Panc1 (cell line): ENCODE data around the gene NCAM1. TPM values are rescaled to one million over a fixed set of nuclear protein-coding genes. Genes with fewer than 3 reads are reported as not detected.

ENCODE experiments used
- ATAC-seq: fragments of 200-7000 bp; cut with Tn5 transposase; 2 replicates; pipeline ENCODE4 v1.9.1; 2020; ENCODE audit warnings: mild to moderate bottlenecking, moderate library complexity
- BruUV-seq: library from RNA; stranded (reverse); fragments of 400-500 nt; replicated peaks from 2 replicates; lab custom pipeline; 2021; lab: Mats Ljungman, UMichigan
- CTCF ChIA-PET: fragments of 300-600 bp; sonication (Branson Sonifier 250); formaldehyde crosslinking; loops from one replicate; lab custom pipeline; 2022; ENCODE audit warnings: antibody characterized with exemption; lab: Charles Lee
- POLR2A ChIA-PET: fragments of 300-600 bp; sonication (Branson Sonifier 250); formaldehyde crosslinking; loops from one replicate; lab custom pipeline; 2022; ENCODE audit warnings: antibody characterized with exemption; lab: Charles Lee
- DNase-seq: peaks from one replicate; pipeline ENCODE4 v3.0.0-alpha.2; 2010; ENCODE audit warnings: low read depth, low spot score
- H3K27ac ChIP-seq: 2 replicates; pipeline ENCODE4 v1.5.1; 2011; ENCODE audit warnings: mild to moderate bottlenecking, low read length, inconsistent platforms
- H3K27me3 ChIP-seq: fragments of 200-500 bp; sonication (Bioruptor generic); 2 replicates; pipeline ENCODE4 v1.6.0; 2014; ENCODE audit warnings: low read length, inconsistent platforms; ENCODE audit not compliant: control insufficient read depth, insufficient read depth
- H3K36me3 ChIP-seq: fragments of 200-500 bp; sonication (Bioruptor generic); 2 replicates; pipeline ENCODE4 v1.5.1; 2014; ENCODE audit warnings: inconsistent platforms, mild to moderate bottlenecking, low read length, moderate library complexity; ENCODE audit not compliant: control insufficient read depth, insufficient read depth
- H3K4me1 ChIP-seq: 2 replicates; pipeline ENCODE4 v1.5.1; 2011; ENCODE audit warnings: inconsistent platforms, mild to moderate bottlenecking, low read length, moderate library complexity; ENCODE audit not compliant: control insufficient read depth, insufficient read depth
- H3K4me3 ChIP-seq, 2 experiments: 2 replicates each; pipeline ENCODE4 v1.5.1; 2011 to 2012; ENCODE audit warnings: low read depth in 2 of 2, low read length in 2 of 2, mild to moderate bottlenecking in 2 of 2, inconsistent platforms in 1 of 2, moderate library complexity in 1 of 2
- H3K9me3 ChIP-seq: fragments of 200-500 bp; sonication (Bioruptor generic); 2 replicates; pipeline ENCODE4 v1.5.1; 2014; ENCODE audit warnings: low read depth, mild to moderate bottlenecking, inconsistent platforms, low read length, moderate library complexity; ENCODE audit not compliant: control insufficient read depth, insufficient read depth
- POLR2AphosphoS5 ChIP-seq: IDR thresholded peaks from 2 replicates; pipeline ENCODE4 v1.6.1; 2012; ENCODE audit warnings: mild to moderate bottlenecking, low read depth, low read length, moderate library complexity
- SIN3A ChIP-seq: IDR thresholded peaks from 2 replicates; pipeline ENCODE4 v1.6.1; 2012; ENCODE audit warnings: low read depth, mild to moderate bottlenecking, low read length, moderate library complexity, borderline replicate concordance; ENCODE audit not compliant: insufficient read depth
- TCF7L2 ChIP-seq: IDR thresholded peaks from 2 replicates; pipeline ENCODE4 v1.6.1; 2011; ENCODE audit warnings: mild to moderate bottlenecking, low read depth, low read length, inconsistent platforms
- in situ Hi-C: cut with HindIII; loops from 2 replicates; pipeline ENCODE4 v1.10.0; 2016; ENCODE audit warnings: low sequenced_read_pairs, low pct_unique_long_range_greater_than_20kb
- intact Hi-C: fragments of 100-400 bp; cut with micrococcal nuclease; formaldehyde crosslinking; loops from one replicate; pipeline ENCODE4 v1.10.0; 2022; ENCODE audit not compliant: unreplicated experiment
- total RNA-seq: library from RNA; stranded (reverse); gene quantifications from one replicate; pipeline ENCODE4 v1.2.1, GENCODE V29; 2021; ENCODE audit not compliant: unreplicated experiment
- TF ChIP-seq, protein P1 (sequence below): fragments of 450-650 bp; IDR thresholded peaks from 2 replicates; pipeline ENCODE4 v1.5.1; 2017; ENCODE audit warnings: mild to moderate bottlenecking
- TF ChIP-seq, protein P2 (sequence below), 2 experiments: IDR thresholded peaks; 2 replicates each; pipeline ENCODE4 v1.6.1; 2011 to 2012; ENCODE audit warnings: low read depth in 2 of 2, control low read depth in 1 of 2, low read length in 1 of 2, mild to moderate bottlenecking in 1 of 2, moderate library complexity in 1 of 2; ENCODE audit not compliant: insufficient read depth in 1 of 2

The NCAM1 gene
- total RNA-seq, 1 experiment from 2014 or later = 0.18 TPM

DNA sequence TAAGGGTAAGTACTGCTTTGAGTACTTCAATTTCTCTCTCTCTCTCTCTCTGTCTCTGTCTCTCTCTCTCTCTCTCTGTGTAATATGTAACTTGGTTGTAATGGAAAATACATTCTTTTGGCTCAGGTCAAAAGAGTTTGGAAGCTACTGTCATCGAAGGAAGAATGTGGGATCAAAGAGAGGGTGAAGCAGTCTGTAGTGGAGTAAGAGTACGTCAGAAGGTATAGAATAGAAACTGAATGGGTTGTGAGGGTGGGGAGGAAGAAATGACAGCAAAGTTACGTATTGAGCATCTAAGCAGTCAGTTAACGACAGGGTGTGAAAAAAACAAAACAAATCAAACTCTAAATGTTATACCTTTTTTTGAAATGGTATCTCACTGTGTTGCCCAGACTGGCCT, 10.0 kb downstream of the NCAM1 start:
- peaks cover 20% of the 10 kb centered on the region for H3K27me3 ChIP-seq
- CTCF ChIA-PET = no interaction called here
- no peak overlapping the region for H3K27ac ChIP-seq
- H3K36me3 ChIP-seq = no peaks in the 10 kb centered on the region
- in situ Hi-C loops (no loop called here), intact Hi-C loops (no loop called here)
- TF ChIP-seq, protein P1, sequence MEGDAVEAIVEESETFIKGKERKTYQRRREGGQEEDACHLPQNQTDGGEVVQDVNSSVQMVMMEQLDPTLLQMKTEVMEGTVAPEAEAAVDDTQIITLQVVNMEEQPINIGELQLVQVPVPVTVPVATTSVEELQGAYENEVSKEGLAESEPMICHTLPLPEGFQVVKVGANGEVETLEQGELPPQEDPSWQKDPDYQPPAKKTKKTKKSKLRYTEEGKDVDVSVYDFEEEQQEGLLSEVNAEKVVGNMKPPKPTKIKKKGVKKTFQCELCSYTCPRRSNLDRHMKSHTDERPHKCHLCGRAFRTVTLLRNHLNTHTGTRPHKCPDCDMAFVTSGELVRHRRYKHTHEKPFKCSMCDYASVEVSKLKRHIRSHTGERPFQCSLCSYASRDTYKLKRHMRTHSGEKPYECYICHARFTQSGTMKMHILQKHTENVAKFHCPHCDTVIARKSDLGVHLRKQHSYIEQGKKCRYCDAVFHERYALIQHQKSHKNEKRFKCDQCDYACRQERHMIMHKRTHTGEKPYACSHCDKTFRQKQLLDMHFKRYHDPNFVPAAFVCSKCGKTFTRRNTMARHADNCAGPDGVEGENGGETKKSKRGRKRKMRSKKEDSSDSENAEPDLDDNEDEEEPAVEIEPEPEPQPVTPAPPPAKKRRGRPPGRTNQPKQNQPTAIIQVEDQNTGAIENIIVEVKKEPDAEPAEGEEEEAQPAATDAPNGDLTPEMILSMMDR = no peak
- TF ChIP-seq SIN3A (no peak), POLR2AphosphoS5 (no peak)
- ATAC-seq = no peak
- no peaks in the 10 kb centered on the region for H3K9me3 ChIP-seq
- BruUV-seq = no TSS peak
- POLR2A ChIA-PET = no interaction called here
- H3K4me3 ChIP-seq = no peak overlapping the region
- no peak for DNase-seq
- no peaks in the 10 kb centered on the region for H3K4me1 ChIP-seq

- in situ Hi-C loops (no loop called here), intact Hi-C loops (no loop called here)
- ChIA-PET CTCF (no interaction called here), POLR2A (no interaction called here)
- no TSS peak for BruUV-seq
- Histone ChIP-seq H3K4me1 (no peaks in the 10 kb centered on the region), H3K27ac (no peak overlapping the region), H3K9me3 (no peaks in the 10 kb centered on the region), H3K27me3 (peaks cover 17% of the 10 kb centered on the region), H3K36me3 (no peaks in the 10 kb centered on the region), H3K4me3 (no peak overlapping the region)
- DNase-seq (no peak), ATAC-seq (no peak)
- TF ChIP-seq, protein P1 = no peak
- TF ChIP-seq POLR2AphosphoS5 (no peak), SIN3A (no peak), TCF7L2 (no peak)
- TF ChIP-seq, protein P2, sequence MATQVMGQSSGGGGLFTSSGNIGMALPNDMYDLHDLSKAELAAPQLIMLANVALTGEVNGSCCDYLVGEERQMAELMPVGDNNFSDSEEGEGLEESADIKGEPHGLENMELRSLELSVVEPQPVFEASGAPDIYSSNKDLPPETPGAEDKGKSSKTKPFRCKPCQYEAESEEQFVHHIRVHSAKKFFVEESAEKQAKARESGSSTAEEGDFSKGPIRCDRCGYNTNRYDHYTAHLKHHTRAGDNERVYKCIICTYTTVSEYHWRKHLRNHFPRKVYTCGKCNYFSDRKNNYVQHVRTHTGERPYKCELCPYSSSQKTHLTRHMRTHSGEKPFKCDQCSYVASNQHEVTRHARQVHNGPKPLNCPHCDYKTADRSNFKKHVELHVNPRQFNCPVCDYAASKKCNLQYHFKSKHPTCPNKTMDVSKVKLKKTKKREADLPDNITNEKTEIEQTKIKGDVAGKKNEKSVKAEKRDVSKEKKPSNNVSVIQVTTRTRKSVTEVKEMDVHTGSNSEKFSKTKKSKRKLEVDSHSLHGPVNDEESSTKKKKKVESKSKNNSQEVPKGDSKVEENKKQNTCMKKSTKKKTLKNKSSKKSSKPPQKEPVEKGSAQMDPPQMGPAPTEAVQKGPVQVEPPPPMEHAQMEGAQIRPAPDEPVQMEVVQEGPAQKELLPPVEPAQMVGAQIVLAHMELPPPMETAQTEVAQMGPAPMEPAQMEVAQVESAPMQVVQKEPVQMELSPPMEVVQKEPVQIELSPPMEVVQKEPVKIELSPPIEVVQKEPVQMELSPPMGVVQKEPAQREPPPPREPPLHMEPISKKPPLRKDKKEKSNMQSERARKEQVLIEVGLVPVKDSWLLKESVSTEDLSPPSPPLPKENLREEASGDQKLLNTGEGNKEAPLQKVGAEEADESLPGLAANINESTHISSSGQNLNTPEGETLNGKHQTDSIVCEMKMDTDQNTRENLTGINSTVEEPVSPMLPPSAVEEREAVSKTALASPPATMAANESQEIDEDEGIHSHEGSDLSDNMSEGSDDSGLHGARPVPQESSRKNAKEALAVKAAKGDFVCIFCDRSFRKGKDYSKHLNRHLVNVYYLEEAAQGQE (IDR thresholded peaks at IDR 0.05; ENCODE audit: insufficient read depth in 1 of 2, low read depth in 2 of 2, low read length in 1 of 2) = no peak
Observed at GRCh38 chr11:112971827-112972226, 10.6 kb downstream of the NCAM1 start.
